HG03095 (cell line): Measurements from ENCODE around the gene CLEC10A.

Experiments used
- ATAC-seq: cut with Tn5 transposase; IDR thresholded peaks from one replicate; pipeline ENCODE4 v1.9.1; 2021; ENCODE audit warnings: moderate library complexity; ENCODE audit not compliant: unreplicated experiment

CLEC10A gene

DNA sequence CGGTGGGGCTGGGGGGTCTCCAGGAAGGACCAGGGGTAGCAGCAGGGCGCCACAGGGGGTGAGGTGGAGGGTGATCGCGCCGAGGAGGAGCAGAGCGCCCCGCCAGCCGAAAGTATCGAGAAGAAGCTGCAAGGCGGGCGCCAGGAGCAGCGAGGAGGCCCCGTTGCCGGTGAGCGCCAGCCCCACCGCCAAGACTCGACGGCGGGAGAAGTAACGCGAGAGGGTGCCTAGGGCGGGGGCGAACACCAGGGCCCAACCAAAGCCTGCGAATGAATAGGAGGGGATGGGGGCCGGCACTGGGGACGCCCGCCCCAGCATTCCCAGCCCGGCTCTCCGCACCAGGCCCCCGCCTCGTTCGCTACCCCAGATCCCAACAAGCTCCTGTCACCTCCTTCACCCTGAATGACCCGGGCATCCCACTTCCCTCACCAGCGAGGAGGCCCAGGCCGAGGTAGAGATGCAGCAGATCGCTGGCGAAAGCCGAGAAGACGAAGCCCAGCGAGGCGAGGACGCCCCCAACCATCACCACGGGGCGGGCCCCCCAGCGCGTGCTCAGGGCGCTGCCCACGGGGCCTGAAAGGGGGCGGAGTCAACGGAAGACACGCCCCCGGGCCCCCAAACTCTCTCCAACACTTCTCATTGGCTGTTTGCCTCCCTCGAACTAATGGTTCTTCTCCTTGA is 37.4 kb downstream of the CLEC10A start:
- ATAC-seq = no peak

DNA sequence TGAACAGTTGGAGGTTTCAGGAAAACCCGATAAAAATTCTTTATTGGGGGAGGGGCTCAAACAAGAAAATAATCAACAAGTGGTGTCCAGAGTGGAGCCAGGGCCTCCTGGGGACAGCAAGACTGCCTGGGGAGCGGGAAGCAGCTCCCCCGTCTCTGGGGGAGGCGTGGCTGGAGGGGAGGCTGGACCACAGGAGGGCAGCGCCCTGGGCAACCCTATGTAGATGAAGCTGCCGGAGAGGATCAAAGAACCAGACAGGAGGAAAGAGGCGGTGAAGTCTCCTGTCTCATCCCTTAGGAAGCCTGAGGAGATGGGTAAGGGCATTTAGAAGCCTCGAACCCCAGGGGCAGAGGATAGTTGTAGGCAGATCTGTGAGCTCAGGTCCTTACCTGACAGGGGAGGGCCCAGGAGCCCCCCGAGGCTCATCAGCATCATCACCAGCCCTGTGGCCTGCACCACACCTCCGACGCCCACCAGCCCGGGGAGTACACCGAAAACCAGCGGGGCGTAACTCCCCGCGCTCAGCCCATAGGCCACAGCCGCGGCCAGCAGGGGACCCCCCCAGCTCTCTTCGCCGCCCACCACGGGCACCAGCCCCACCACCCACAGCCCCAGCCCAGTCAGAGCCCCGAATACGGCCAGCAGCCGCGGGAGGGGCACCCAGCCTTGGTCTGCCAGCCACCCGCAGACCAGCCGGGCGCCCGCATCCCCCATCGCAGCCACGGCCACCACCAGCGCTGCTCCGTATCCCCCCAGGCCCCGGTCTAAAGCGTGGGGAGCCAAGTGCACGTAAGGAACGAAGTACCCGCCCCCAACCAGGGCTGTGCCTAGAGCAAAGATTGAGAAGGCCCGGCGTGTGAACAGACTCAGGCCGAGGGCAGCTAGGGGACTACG is 38.2 kb downstream of the CLEC10A start:
- ATAC-seq = no peak

DNA sequence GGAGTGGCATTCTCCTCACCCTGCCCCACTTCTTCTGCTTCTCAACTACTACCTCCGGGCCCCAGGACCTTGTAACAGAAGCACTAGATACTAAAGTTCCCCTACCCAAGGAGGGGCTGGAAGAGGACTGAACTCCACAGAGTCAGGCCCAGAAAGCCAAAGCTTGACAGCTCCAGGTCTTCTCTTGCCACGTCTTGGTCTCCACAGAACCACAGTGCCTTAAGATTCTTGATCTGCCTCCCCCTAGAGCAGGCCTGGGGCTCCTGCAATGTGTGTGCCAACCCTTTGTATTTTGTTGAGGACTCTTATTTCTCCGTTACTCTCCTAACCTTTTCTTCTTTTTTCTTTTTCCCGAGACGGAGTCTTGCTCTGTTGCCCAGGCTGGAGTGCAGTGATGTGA is 40.2 kb downstream of the CLEC10A start:
- no peak for ATAC-seq

DNA sequence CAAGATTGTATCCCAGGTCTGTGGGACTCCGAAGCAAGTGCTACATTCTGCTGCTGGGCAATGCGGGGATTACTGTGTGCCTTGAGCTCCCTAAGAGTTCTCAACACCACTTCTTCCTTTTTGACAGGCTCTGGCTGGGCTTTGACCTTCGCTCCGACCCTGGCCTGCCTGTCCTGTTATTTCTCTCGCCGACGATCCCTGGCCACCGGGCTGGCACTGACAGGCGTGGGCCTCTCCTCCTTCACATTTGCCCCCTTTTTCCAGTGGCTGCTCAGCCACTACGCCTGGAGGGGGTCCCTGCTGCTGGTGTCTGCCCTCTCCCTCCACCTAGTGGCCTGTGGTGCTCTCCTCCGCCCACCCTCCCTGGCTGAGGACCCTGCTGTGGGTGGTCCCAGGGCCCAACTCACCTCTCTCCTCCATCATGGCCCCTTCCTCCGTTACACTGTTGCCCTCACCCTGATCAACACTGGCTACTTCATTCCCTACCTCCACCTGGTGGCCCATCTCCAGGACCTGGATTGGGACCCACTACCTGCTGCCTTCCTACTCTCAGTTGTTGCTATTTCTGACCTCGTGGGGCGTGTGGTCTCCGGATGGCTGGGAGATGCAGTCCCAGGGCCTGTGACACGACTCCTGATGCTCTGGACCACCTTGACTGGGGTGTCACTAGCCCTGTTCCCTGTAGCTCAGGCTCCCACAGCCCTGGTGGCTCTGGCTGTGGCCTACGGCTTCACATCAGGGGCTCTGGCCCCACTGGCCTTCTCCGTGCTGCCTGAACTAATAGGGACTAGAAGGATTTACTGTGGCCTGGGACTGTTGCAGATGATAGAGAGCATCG is 41.8 kb downstream of the CLEC10A start:
- ATAC-seq = no peak

DNA sequence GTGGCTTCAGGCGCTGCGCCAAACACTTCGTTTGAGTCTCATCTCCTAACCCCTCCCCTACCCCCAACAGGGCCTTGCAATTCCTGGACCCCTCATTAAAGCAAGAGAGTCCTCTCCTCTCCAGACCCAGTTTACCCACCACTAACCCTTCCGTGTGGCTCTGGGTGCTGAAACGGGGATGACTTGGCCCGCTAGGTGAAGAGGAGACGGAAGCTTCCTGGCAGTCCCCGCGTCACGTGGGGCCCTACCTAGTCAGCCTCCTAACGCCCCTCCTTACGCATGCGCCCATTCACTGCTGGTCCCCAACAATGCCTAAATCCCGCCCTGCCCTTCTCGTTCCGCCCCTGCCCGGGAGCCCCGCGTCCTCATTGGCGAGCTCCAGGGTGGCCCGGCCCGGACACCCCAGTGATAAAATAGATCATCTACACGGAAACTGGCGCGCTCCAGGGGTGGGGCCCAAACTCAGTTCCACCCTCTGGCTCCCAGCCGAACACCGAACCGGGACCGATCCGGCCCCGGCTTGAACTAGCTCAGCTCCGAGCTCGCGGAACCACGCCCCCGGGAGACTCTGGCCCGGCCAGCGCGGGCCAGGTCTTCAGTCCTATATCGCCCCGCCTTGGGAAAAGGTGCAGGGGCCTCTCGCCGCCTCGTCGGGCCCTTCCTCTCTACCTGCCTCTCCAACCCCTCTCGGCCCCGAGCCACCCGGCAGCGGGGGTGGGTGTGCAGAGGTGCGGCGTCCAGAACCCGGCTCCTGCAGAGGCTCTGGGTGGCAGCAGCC is 44.3 kb downstream of the CLEC10A start, which contains the start of gene SLC16A13:
Gene SLC16A13, plus strand, starts transcription at position 425 of the 778 bp plus-strand sequence. CDS start 368 bp downstream, outside the sequence.
- peak; percentile 80 for ATAC-seq

DNA sequence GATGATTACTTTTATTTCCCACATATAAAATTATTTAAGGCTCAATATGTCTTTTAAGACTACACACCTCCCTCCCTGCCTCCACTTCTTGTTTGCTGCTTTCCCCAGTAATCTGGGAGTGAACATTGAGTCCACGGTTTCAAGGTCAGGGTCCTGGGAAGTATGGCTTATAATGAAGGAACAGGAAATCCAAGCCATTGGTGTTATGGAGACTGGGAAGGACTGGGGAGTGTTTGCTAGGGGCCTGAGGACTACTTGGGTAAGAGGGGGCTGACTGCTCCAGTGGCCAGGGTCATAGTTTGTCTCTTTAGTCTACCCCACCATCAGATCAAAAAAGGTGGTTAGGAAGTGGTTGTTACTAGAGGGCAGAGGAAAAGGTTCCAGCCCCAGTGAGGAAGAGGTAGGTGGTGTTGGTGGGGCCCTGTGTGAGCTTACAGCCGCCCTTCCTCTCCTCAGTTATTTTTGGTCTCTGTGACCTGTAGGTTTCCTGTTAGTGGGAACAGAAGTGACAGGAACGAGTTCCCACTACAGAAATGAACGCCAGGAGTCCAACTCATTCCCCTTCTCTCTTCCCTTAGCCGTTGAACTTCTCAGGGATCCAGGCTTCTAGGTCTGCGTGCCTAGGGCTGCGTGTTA is 45.0 kb downstream of the CLEC10A start:
- ATAC-seq = no peak

DNA sequence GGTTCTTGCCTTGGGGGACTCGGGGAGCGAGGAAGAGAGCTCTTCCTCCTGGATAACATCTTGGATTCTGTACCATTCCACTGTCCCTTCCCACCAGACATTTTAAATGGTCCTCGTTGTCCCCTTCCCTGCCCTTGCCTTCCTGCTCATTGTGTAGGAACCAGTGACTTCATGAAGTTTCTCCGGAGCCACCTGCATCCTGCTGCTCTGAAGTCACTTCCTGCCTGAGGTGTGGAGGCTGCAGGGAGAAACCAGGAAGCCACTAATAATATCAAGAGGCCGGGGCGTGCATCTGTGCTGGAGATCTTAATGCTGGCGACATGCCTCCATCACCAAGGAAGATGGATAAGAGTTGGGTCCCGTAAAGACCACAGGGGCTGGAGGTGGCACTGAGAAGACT is 50.4 kb downstream of the CLEC10A start:
- no peak for ATAC-seq

DNA sequence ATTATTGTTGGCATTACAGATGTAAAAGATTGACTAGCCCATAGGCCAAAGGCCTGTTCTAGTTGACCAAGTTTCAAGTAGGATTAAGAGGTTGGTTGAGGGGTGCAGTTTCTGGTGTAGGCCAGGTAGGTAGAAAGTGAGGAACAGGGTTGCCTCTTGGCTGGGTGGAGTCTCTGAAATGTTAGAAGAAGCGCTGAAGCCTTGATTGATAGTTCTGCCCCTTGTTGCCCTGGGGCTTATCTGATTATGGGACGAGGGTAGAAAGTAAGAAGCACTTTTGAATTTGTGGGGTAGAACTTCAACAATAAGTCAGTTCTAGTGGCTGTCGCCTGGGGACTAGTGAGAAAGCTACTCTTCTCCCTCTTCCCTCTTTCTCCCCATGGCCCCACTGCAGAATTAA is 51.0 kb downstream of the CLEC10A start:
- no peak for ATAC-seq

DNA sequence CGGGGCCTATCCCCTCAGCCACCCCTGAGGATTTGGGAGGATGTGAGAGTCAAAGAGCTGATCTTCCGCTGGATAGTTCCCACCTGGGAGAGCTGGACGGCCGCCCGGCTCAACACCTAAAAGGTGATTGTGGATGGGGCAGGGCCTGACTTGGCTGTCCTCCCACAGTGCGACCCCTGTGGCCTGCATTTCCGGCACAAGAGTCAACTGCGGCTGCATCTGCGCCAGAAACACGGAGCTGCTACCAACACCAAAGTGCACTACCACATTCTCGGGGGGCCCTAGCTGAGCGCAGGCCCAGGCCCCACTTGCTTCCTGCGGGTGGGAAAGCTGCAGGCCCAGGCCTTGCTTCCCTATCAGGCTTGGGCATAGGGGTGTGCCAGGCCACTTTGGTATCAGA is 52.7 kb downstream of the CLEC10A start:
- no peak for ATAC-seq

DNA sequence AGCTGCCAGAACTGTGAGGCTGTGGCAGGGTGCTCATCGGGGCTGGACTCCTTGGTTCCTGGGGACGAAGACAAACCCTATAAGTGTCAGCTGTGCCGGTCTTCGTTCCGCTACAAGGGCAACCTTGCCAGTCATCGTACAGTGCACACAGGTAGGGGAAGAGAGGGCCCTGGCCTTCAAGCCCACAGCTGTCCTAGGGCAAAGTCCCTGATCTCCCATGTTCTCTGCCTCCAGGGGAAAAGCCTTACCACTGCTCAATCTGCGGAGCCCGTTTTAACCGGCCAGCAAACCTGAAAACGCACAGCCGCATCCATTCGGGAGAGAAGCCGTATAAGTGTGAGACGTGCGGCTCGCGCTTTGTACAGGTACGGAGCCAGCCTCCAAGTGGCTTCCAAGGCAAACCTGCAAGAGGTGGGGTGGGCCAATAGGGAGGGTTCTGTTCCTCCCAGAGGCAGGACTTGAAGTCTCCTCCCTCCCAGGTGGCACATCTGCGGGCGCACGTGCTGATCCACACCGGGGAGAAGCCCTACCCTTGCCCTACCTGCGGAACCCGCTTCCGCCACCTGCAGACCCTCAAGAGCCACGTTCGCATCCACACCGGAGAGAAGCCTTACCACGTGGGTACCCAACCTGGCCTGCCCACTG is 53.5 kb downstream of the CLEC10A start:
- ATAC-seq = no peak

DNA sequence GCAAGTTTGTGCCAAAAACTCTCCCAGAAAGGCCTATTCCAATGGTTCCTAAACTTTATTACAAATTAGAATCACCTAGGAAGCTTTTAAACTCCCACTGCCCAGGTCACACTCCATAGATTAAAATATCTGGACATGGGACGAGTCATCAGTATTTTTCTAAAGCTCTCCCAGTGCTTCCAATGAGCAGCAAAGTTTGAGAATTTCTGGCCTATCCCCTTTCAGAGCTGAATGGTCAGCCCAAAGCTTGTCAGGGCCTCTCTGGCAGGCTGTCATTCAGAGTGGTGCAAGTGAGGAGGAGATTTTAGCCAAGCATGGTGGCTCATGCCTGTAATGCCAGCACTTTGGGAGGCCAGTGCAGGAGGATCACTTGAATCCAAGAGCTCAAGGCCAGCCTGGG is 54.8 kb downstream of the CLEC10A start:
- ATAC-seq = no peak
